ENCODE results near the gene APLNR.

Gene APLNR

GRCh38 chr11:57217053-57217452 lies 20.0 kb downstream of the APLNR start:
- no peak for DNase-seq (ENCODE audit: low spot score)
- Histone ChIP-seq H3K4me3 (no peak overlapping the region), H3K27ac (no peak overlapping the region)
- TF ChIP-seq CTCF (IDR thresholded peaks at IDR 0.05): no peak

- Histone ChIP-seq H3K4me3 (no peak overlapping the region), H3K27ac (no peak overlapping the region)
- no peak for DNase-seq (ENCODE audit: low spot score)
- TF ChIP-seq CTCF (IDR thresholded peaks at IDR 0.05): no peak
Measured at GRCh38 chr11:57216463-57216862, 20.6 kb downstream of the APLNR start.

GRCh38 chr11:57214494-57214893 lies 22.6 kb downstream of the APLNR start:
- no peak for TF ChIP-seq CTCF (IDR thresholded peaks at IDR 0.05)
- DNase-seq (ENCODE audit: low spot score): no peak
- Histone ChIP-seq H3K4me3 (no peak overlapping the region), H3K27ac (peak overlapping the region in 1 of 2 donors; percentile 31)

- no peak for DNase-seq (ENCODE audit: low spot score)
- Histone ChIP-seq H3K27ac (peak overlapping the region in 1 of 2 donors; percentile 31), H3K4me3 (no peak overlapping the region)
- TF ChIP-seq CTCF (IDR thresholded peaks at IDR 0.05): no peak
Measured at GRCh38 chr11:57214098-57214417, 23.0 kb downstream of the APLNR start.

GRCh38 chr11:57213342-57214097 lies 23.5 kb downstream of the APLNR start:
- no peak for TF ChIP-seq CTCF (IDR thresholded peaks at IDR 0.05)
- no peak for DNase-seq (ENCODE audit: low spot score)
- Histone ChIP-seq H3K4me3 (no peak overlapping the region), H3K27ac (peak overlapping the region in 1 of 2 donors; percentile 31)

- no peak overlapping the region for H3K4me3 ChIP-seq
- no peak overlapping the region for H3K27ac ChIP-seq
- no peak for DNase-seq (ENCODE audit: low spot score)
- no peak for TF ChIP-seq CTCF (IDR thresholded peaks at IDR 0.05)
Measured at GRCh38 chr11:57210781-57211180, 26.3 kb downstream of the APLNR start.

GRCh38 chr11:57207168-57207567 lies 29.9 kb downstream of the APLNR start:
- H3K4me3 ChIP-seq: no peak overlapping the region
- TF ChIP-seq CTCF (IDR thresholded peaks at IDR 0.05): no peak
- DNase-seq (ENCODE audit: low spot score): no peak
- no peak overlapping the region for H3K27ac ChIP-seq

All from coronary artery (tissue), 2 donors.